Measurements from ENCODE around the gene RAI1. TPM values are rescaled to one million over a fixed set of nuclear protein-coding genes. Genes with fewer than 3 reads are reported as not detected.
"Not testable (repeated sequence)": the region's sequence is repeated elsewhere in the genome, so short reads cannot be mapped to it uniquely, and the experiment has no call there.

RAI1 gene
- total and polyA plus RNA-seq, 2 of the 13 experiments (the other 11 are each of a cell fraction or from before 2014, with no cell fraction given), result 3.4 to 5.2 TPM

GRCh38 chr17:17636272-17636885 is 44.9 kb upstream of the RAI1 start (continued):
- no peak for TF ChIP-seq ZNF251 (CRISPR knock-in tag; IDR thresholded peaks at IDR 0.05)
- TF ChIP-seq ZNF292 (CRISPR knock-in tag; IDR thresholded peaks at IDR 0.05; ENCODE audit: borderline replicate concordance, low read depth), result no peak
- TF ChIP-seq MAX (IDR thresholded peaks at IDR 0.05), result no peak
- no peak for TF ChIP-seq ZNF446 (CRISPR knock-in tag; IDR thresholded peaks at IDR 0.05)
- TF ChIP-seq ZNF18 (CRISPR knock-in tag; IDR thresholded peaks at IDR 0.05; ENCODE audit: insufficient replicate concordance), result no peak
- no peak for TF ChIP-seq SATB2 (CRISPR knock-in tag; IDR thresholded peaks at IDR 0.05)
- TF ChIP-seq ZFP82 (CRISPR knock-in tag; IDR thresholded peaks at IDR 0.05; ENCODE audit: borderline replicate concordance), result no peak

GRCh38 chr17:17638467-17638866 is 42.8 kb upstream of the RAI1 start:
- no peak overlapping the region for H3K4me2 ChIP-seq (ENCODE audit: low read depth, low read length)
- no TSS peak for BruUV-seq (replicated peaks)
- no peaks in the 10 kb centered on the region for H3K36me3 ChIP-seq (replicated peaks in 1 of 2; ENCODE audit: control insufficient read depth in 1 of 2, insufficient read depth in 2 of 2, low read length in 2 of 2)
- 59% methylated on average over 2 of the region's 2 CpGs for WGBS (ENCODE audit: low lambda C conversion rate)
- H3K27me3 ChIP-seq (ENCODE audit: control insufficient read depth in 1 of 2, insufficient read depth in 2 of 2, low read length in 2 of 2), result peaks cover 0 to 6% of the 10 kb centered on the region in 2 experiments; a peak in 3 of 5 replicates
- DNase-seq (ENCODE audit: low spot score), result no peak
- CTCF ChIA-PET (ENCODE audit: low intra/inter-chr PET ratio, low total read pairs), result no interaction called here
- TF ChIP-seq ZNF333 (CRISPR knock-in tag; IDR thresholded peaks at IDR 0.05; ENCODE audit: borderline replicate concordance) (no peak), MXI1 (IDR thresholded peaks at IDR 0.05; ENCODE audit: borderline replicate concordance, low read depth, low read length) (no peak)
- H3K4me1 ChIP-seq (ENCODE audit: insufficient read depth, low read length), result peaks cover 11% of the 10 kb centered on the region
- no peaks in the 10 kb centered on the region for H4K20me1 ChIP-seq (ENCODE audit: insufficient read depth, low read length)
- H3K4me3 ChIP-seq (replicated peaks in 1 of 3; ENCODE audit: insufficient read depth in 1 of 3, low read depth in 2 of 3, low read length in 3 of 3), result no peak overlapping the region
- H3K27ac ChIP-seq (ENCODE audit: extremely low read length, insufficient read depth, low read length), result no peak overlapping the region
- no peaks in the 10 kb centered on the region for H3K79me2 ChIP-seq (ENCODE audit: insufficient read depth, low read length)
- intact Hi-C loops (cut with micrococcal nuclease; ENCODE audit: unreplicated experiment) (no loop called here), in situ Hi-C loops (cut with HindIII; ENCODE audit: extremely low pct_ligation_motif_present, low pct_unique_long_range_greater_than_20kb) (no loop called here)
- no peak overlapping the region for H3K9ac ChIP-seq (ENCODE audit: insufficient read depth, low read depth, low read length)
- ATAC-seq, result no peak
- H2AFZ ChIP-seq (ENCODE audit: low read length), result no peak overlapping the region
- H3K9me3 ChIP-seq (ENCODE audit: low read length), result no peaks in the 10 kb centered on the region
- FAIRE-seq, result no peak
- POLR2A ChIA-PET, result no interaction called here

- H2AFZ ChIP-seq (ENCODE audit: low read length); BruUV-seq (replicated peaks); ATAC-seq; H3K9me3 ChIP-seq (ENCODE audit: low read length); POLR2A ChIA-PET; H3K4me3 ChIP-seq (replicated peaks in 1 of 3; ENCODE audit: insufficient read depth in 1 of 3, low read depth in 2 of 3, low read length in 3 of 3); H3K79me2 ChIP-seq (ENCODE audit: insufficient read depth, low read length); H3K36me3 ChIP-seq (replicated peaks in 1 of 2; ENCODE audit: control insufficient read depth in 1 of 2, insufficient read depth in 2 of 2, low read length in 2 of 2); DNase-seq (ENCODE audit: low spot score); H4K20me1 ChIP-seq (ENCODE audit: insufficient read depth, low read length); H3K9ac ChIP-seq (ENCODE audit: insufficient read depth, low read depth, low read length); FAIRE-seq; H3K27ac ChIP-seq (ENCODE audit: extremely low read length, insufficient read depth, low read length); H3K27me3 ChIP-seq (ENCODE audit: control insufficient read depth in 1 of 2, insufficient read depth in 2 of 2, low read length in 2 of 2); H3K4me2 ChIP-seq (ENCODE audit: low read depth, low read length): not testable (repeated sequence)
- in situ Hi-C loops (cut with HindIII; ENCODE audit: extremely low pct_ligation_motif_present, low pct_unique_long_range_greater_than_20kb), result loop anchor here (5.0 to 10.0 kb wide), 2 partner anchors 135 to 282 kb away; no protein-coding TSS in a partner anchor
- CTCF ChIA-PET (ENCODE audit: low intra/inter-chr PET ratio, low total read pairs), result interaction anchor here (3.2 kb wide), 1 partner anchor 284 kb away, joined by 45 read pairs; no protein-coding TSS in a partner anchor
- WGBS (ENCODE audit: low lambda C conversion rate), result 31% methylated on average over 9 of the region's 9 CpGs
- H3K4me1 ChIP-seq (ENCODE audit: insufficient read depth, low read length), result peaks cover 11% of the 10 kb centered on the region
- intact Hi-C loops (cut with micrococcal nuclease; ENCODE audit: unreplicated experiment), result loop anchor here (2.0 kb wide), 1 partner anchor 69 kb away; no protein-coding TSS in a partner anchor
Observed at GRCh38 chr17:17639661-17640270, 41.5 kb upstream of the RAI1 start.

Data from HepG2 (cell line).